Erythroblast (primary cell): Measurements from ENCODE around the gene CCT3.

ENCODE experiments used
- DNase-seq, 2 experiments: peaks; one replicate each; lab custom pipeline; 2025; lab: John Stamatoyannopoulos, UW
- GATA1 ChIP-seq: IDR thresholded peaks from 2 replicates; pipeline ENCODE4 v1.6.1; 2011; ENCODE audit warnings: low read depth, mild to moderate bottlenecking, control low read depth, low read length, moderate library complexity
- POLR2A ChIP-seq: IDR thresholded peaks from 2 replicates; pipeline ENCODE4 v1.6.1; 2011; ENCODE audit warnings: mild to moderate bottlenecking, low read length

Gene CCT3

GRCh38 chr1:156338180-156338976 lies at the start of gene CCT3, which contains the start of gene TSACC:
CCT3 (minus strand) TSS chr1:156338292; CDS start chr1:156338184, 108 bp downstream.
TSACC (plus strand) TSS chr1:156338526; CDS start chr1:156339758, 1,232 bp downstream.
- DNase-seq = peak; percentile 100
- TF ChIP-seq POLR2A = peak; percentile 94
- no peak for TF ChIP-seq GATA1

DNA sequence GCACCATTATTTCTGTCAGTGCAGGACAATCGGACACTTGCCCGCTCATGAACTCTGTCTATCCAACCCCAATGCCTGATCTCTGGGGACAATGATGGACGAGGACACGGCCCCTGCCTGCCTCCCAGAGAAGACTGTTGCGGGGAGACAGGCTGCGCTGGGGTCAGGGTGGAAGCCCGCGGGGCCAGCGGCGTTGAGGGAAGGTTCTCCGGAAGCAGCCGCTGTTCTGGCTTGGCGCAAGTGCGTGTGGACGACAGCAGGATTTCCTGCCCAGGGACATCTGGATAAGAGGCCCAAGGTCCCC lies 49.7 kb upstream of the CCT3 start:
- TF ChIP-seq GATA1 (no peak), POLR2A (no peak)
- no peak for DNase-seq

GRCh38 chr1:156386949-156387869 lies 49.1 kb upstream of the CCT3 start:
- no peak for DNase-seq
- no peak for TF ChIP-seq POLR2A
- no peak for TF ChIP-seq GATA1

GRCh38 chr1:156386134-156386901 lies 48.2 kb upstream of the CCT3 start:
- no peak for DNase-seq
- no peak for TF ChIP-seq POLR2A
- no peak for TF ChIP-seq GATA1

- no peak for TF ChIP-seq POLR2A
- TF ChIP-seq GATA1 = no peak
- peak; percentile 67 to 83 for DNase-seq
Observed at GRCh38 chr1:156385534-156386031, 47.5 kb upstream of the CCT3 start.

GRCh38 chr1:156384658-156385057 lies 46.6 kb upstream of the CCT3 start:
- no peak for DNase-seq
- no peak for TF ChIP-seq POLR2A
- TF ChIP-seq GATA1 = no peak

DNA sequence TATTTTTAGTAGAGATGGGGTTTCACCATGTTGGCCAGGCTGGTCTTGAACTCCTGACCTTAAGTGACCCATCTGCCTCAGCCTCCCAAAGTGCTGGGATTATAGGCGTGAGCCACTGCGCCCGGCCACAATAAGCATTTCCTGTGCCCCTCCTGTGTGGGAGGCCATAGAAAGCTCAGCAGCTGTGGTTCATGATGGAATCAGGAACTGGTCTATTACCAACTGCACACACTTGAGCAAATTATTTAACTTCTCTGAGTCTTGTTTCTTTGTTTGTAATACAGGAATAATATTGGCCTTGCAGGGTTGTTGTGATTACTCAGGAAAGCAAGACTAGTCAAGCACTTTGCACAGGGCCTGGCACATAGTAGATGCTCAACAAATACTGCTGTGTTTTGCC lies 45.9 kb upstream of the CCT3 start:
- no peak for TF ChIP-seq POLR2A
- no peak for TF ChIP-seq GATA1
- no peak for DNase-seq

GRCh38 chr1:156383023-156383422 lies 44.9 kb upstream of the CCT3 start:
- peak; percentile 59 to 71 for DNase-seq
- TF ChIP-seq GATA1 (no peak), POLR2A (no peak)

GRCh38 chr1:156382561-156382960 lies 44.5 kb upstream of the CCT3 start:
- DNase-seq = no peak
- no peak for TF ChIP-seq POLR2A
- TF ChIP-seq GATA1 = no peak

DNA sequence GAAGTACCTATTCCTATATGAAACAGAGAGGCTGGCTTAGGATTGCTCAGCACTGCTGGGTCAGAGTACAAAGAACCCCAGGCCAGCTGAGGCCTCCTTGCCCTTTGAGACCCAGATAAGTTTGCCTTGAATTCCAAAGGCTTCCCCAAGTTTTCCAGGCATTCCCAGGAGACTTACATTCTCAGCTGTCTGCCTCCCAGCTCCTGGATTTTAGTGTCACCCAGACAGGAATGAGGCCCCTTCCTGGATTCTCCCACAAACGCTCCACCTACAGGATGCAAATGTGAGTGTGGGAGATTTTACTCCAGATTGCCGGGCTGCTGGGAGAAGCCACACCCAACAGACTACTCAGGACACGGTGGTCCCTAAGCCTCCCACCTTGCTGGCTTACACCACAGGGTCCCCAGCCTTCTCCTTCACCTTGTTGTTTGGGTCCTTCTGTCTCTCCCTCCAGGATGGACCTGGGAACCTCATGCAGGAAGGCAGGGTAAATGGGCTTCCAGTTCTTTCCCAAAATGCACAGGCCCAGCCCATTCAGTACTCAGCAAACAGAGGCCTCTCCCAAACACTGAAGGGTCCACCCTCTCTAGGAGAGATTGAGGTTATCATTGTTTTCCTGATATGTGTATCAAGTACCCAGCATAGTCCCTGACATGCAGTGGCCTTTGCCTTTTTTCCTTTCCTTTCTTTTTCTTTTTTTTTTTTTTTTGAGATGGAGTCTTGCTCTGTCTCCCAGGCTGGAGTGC lies 41.5 kb upstream of the CCT3 start:
- DNase-seq = no peak
- TF ChIP-seq POLR2A = no peak
- no peak for TF ChIP-seq GATA1

- no peak for TF ChIP-seq POLR2A
- TF ChIP-seq GATA1 = no peak
- DNase-seq = no peak
Observed at GRCh38 chr1:156378557-156378956, 40.5 kb upstream of the CCT3 start.

DNA sequence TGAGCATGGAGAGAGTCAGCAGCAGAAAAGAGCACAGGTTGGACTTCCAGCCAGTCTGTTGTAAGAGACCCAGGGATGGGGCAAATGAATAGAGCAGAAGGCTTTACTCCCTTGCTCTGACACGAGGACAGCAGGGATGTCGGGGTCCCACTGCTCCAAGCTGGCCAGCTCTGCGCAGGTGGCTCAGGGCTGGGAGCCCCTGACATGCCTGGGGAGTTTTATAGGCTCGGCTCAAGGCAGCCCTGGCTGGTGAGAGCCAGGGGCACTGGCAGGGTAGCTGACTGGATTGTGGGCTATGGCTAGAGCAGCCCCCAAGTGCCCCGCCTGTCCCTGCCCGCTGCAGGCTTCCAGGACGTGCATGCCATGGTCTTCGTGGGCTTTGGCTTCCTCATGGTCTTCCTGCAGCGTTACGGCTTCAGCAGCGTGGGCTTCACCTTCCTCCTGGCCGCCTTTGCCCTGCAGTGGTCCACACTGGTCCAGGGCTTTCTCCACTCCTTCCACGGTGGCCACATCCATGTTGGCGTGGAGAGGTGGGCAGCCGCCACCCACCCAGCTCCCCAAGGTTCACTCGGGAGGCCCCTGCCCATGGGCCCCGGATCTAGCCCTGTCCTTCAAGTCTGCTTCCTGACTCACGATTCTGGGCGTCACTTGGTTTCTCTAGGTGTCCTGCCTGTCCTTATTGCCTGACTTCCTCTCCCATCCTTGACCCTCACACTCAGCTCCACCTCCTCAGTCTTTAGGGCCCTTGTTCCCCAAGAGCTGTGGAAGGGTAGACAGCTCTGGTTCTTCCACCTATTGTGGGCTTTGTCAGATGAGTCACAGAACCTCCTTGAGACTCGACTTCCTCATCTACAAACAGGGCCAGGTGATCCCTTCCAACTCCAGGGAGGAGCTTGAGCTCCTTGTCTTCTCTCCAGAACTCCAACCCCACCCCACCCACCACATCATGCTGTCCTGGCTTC lies 39.1 kb upstream of the CCT3 start:
- no peak for DNase-seq
- TF ChIP-seq GATA1 (no peak), POLR2A (no peak)
